EL (cell line): ENCODE data around the gene DUSP11.
"Not testable (repeated sequence)": the region's sequence is repeated elsewhere in the genome, so short reads cannot be mapped to it uniquely, and the experiment has no call there.

Experiments
- DNase-seq: peaks from one replicate; pipeline ENCODE4 v3.0.0-alpha.2; 2016

DUSP11 gene

DNA sequence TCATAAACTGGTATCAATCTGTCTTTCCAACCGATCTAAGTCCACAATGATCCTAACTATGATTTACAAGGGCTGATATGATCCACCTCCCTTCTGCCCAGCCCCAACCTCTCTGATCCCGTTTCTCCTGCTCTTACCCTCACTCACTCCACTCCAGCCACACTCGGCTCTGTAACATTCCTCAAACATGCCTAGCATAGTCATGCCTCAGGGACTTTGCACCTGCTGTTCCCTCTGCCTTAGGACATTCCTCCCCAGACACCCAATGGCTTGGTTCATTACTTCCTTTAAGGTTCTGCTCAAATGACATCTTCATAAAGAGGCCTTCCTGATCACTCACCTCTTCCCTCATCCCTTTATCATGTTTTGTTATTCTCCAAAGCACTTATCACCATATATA lies 9.2 kb downstream of the DUSP11 start:
- DNase-seq: no peak

- DNase-seq: no peak
Observed at GRCh38 chr2:73766994-73767393, 12.9 kb downstream of the DUSP11 start.

- no peak for DNase-seq
Observed at GRCh38 chr2:73766349-73766748, 13.6 kb downstream of the DUSP11 start.

DNA sequence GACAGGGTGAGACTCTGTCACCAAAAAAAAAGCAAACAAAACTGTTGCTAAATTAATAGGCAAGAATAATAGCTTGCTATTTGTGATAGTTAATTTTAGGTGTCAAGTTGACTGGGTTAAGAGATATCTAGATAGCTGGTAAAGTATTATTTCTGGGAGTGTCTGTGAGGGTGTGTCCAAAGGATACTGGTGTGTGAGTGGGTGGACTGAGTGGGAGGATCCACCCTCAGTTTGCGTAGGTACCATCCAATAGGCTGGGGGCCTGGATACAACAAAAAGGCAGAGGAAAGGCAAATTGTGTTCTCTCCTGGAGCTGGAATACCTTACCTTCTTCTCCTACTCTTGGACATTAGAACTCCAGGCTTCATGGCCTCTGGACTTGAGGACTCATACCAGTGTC lies 15.0 kb downstream of the DUSP11 start:
- no peak for DNase-seq

GRCh38 chr2:73762571-73762970 lies 17.3 kb downstream of the DUSP11 start:
- DNase-seq: peak; percentile 56

DNA sequence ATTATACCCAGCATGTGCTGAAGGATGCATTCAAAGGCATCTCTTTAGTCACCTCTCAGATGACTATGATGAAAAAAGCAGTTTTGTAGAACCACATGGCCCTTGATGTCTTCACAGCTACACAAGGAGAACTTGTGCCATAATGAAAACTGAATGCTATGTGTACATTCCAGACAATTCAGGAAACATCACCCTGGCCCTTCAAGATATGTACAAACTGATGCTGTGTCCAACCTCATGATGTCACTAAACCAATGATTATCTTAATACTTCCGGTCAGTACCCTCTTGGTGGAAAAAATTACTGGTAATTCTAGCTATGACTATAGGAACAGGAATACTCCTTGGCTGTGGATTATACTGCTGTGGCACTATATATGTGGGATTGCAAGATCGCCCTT lies 20.0 kb downstream of the DUSP11 start:
- no peak for DNase-seq

- peak; percentile 34 for DNase-seq
Observed at GRCh38 chr2:73759285-73759764, 20.6 kb downstream of the DUSP11 start.

- not testable (repeated sequence) for DNase-seq
Observed at GRCh38 chr2:73754332-73754731, 25.6 kb downstream of the DUSP11 start.

DNA sequence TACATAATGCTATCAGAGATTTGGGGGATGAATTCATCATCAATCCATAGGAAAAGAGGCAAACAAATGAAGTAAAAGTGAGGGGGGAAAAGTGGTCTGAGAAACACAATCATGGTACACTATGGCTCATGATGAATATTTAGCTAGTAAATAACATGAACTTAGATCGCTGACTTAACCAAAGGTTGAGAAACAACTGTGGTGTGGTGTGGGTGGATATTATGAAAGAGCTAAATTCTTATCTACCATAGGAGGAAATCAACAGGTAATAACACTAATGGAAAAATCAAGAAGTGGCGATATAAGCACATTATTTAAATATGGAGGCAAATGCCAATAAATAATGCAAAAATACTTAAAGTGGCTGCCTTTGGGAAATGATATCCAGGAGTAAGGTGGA lies 30.6 kb downstream of the DUSP11 start:
- DNase-seq: no peak

DNA sequence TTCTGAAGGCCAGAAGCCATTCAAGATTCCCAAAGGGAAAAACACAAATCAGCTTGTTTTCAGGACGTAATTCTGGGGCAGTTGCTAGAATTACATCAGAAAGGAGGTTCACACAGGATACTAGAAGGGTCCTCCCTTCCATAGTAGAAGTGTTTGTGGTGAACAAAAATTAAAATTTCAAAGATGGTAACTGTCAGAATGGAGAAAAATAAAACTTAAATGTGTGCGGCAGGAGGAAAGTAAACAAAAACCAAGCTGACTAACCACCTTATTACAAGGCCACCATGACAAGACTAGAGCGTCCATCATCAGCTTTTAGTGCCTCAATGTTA lies 33.1 kb downstream of the DUSP11 start:
- DNase-seq: no peak

- DNase-seq: no peak
Observed at GRCh38 chr2:73746015-73746876, 33.7 kb downstream of the DUSP11 start.

- DNase-seq: no peak
Observed at GRCh38 chr2:73740767-73741166, 39.1 kb downstream of the DUSP11 start.

GRCh38 chr2:73739101-73739500 lies 40.8 kb downstream of the DUSP11 start:
- no peak for DNase-seq

DNA sequence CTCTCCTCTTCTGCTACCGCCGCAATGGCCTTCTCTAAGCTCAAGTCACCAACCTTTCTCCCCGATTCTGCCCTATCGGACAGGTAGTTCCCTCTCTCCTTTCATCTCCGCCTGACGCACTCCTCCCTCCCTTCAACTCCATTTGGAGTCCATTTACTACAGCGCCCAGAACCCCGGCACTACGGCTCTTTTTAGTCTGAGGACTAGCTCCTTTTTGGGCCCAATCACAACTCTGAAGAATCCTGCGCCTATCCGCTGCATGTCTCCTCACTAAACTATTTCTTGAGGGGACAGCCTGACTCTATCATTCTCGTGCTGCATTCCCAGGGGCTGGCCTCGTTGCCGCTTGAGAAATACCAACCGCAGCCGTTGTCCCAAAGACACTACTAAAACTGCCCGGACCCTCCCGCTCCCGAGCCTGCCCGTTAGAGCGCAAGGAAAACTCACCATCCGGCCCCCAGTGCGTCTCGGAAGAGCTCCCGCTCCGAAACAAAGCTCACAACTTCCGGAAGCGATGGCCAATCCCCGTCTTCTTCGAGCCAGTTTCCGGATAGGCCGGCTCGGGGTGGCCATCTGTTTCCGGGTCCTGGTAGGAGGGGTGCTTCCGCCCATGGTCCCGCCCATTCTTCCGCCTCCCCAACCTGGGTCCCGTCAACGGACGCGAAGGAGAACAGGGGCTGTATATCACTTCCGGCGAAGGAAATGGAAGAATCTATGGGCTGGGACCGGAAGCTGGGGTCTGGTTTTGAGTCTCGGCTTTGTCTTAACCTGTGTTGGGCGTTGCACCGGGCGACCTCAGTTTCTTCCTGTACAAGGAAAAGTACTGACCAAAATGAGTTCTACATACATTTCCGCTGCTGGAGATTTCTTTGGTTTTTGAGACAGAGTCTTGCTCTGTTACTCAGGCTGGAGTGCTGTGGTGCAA lies 42.8 kb downstream of the DUSP11 start, which contains the start of gene TPRKB:
Gene TPRKB (minus strand): TSS at position 491 of the 925 bp plus-strand sequence. CDS start 2,776 bp downstream, outside the sequence.
- DNase-seq: peak; percentile 98

GRCh38 chr2:73736378-73736777 lies 43.5 kb downstream of the DUSP11 start:
- no peak for DNase-seq

GRCh38 chr2:73730810-73731209 lies 49.1 kb downstream of the DUSP11 start:
- DNase-seq: no peak

- no peak for DNase-seq
Observed at GRCh38 chr2:73728711-73729110, 51.2 kb downstream of the DUSP11 start.

DNA sequence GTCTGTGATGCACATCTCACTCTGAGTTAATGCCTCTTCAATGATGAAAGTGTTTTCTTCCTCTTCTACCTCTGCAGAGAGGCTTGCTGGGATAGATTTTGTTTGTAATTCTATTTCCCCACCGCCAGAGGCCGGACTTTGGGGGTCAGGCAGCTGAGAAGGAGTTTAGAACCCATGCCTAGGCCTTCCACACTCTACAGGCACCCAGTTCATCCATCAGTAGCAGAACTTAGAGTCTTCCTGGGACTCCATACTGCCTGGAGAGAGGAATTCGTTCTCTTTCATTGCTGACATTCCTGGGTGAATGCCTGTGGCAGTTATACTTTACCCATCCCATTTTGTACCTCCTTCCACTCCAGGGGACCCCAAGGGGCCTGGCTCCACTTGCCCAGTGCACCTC lies 51.9 kb downstream of the DUSP11 start:
- no peak for DNase-seq

GRCh38 chr2:73726657-73727056 lies 53.2 kb downstream of the DUSP11 start:
- not testable (repeated sequence) for DNase-seq

GRCh38 chr2:73718851-73719621 lies 60.9 kb downstream of the DUSP11 start:
- no peak for DNase-seq

DNA sequence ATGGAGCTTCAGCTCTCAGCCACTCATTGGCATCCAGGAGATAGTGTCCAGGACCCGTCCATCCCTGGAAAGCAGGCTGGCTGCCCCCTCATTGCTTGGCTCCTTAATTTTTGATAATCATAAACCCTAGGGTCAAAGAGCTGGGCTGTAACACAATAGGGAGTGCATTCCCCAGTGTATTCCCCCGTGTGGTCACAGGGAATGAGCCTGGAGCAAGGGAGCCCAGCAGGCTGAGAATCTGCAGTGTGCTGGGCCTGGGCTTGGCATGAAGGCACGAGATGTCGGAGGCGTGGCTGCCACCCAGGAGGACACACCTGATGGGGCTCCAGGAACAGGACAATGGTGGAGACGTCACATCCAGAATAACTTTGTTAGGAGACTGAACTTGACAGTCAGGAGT lies 61.5 kb downstream of the DUSP11 start:
- no peak for DNase-seq

- not testable (repeated sequence) for DNase-seq
Observed at GRCh38 chr2:73717695-73718094, 62.2 kb downstream of the DUSP11 start.

DNA sequence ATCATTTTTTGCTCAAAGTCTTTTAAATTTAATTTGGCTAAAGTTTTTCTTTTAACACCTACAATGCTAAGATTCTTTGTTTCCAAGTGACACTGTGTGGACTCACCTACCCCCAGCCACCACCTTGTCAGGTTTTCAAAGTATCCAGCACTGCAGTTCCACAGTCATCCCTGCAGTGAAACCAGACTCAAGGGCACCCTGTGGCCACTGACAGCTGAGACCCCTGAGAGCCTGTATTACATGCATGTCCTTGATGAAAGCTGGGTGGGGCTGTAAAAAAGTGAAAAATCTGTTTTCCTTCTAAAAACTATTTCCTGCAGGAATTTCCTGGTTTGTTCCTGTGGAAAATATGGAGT lies 62.7 kb downstream of the DUSP11 start:
- DNase-seq: no peak
